IMR-90 (cell line): ENCODE measurements around the gene HSD17B3. TPM values are rescaled to one million over a fixed set of nuclear protein-coding genes. Genes with fewer than 3 reads are reported as not detected.

Source experiments
- ATAC-seq: fragments of 200-7000 bp; cut with Tn5 transposase; 2 replicates; pipeline ENCODE4 v1.9.1; 2020; ENCODE audit warnings: low read depth, mild to moderate bottlenecking, moderate library complexity
- BruUV-seq: library from RNA; stranded (reverse); fragments of 400-500 nt; replicated peaks from 2 replicates; lab custom pipeline; 2021; lab: Mats Ljungman, UMichigan
- CTCF ChIA-PET: fragments of 300-600 bp; formaldehyde crosslinking; extraction: SDS; loops from one replicate; lab custom pipeline; 2021; ENCODE audit warnings: antibody characterized with exemption; lab: Yijun Ruan, JAX
- POLR2A ChIA-PET: fragments of 300-600 bp; sonication (Branson Sonifier 250); formaldehyde crosslinking; loops from one replicate; lab custom pipeline; 2022; ENCODE audit warnings: antibody characterized with exemption; ENCODE audit not compliant: unreplicated experiment; lab: Charles Lee
- DNase-seq: peaks from one replicate; pipeline ENCODE4 v3.0.0; 2013
- H2AFZ ChIP-seq: replicated peaks from 2 replicates; pipeline ENCODE3; 2013; ENCODE audit warnings: low read length, mild to moderate bottlenecking; ENCODE audit not compliant: poor library complexity
- H2AK5ac ChIP-seq: 2 replicates; pipeline ENCODE4 v1.6.1; 2013; ENCODE audit warnings: low read depth, low read length, inconsistent platforms
- H2AK9ac ChIP-seq: replicated peaks from 2 replicates; pipeline ENCODE3; 2013; ENCODE audit warnings: mild to moderate bottlenecking, low read depth, low read length, moderate library complexity; ENCODE audit not compliant: poor library complexity
- H2BK120ac ChIP-seq: 2 replicates; pipeline ENCODE4 v1.6.1; 2013; ENCODE audit warnings: low read depth, low read length, inconsistent platforms
- H2BK15ac ChIP-seq: 3 replicates; pipeline ENCODE4 v1.6.1; 2013; ENCODE audit warnings: low read depth, low read length, inconsistent platforms
- H2BK20ac ChIP-seq: 2 replicates; pipeline ENCODE4 v1.6.1; 2013; ENCODE audit warnings: low read depth, mild to moderate bottlenecking, inconsistent platforms, low read length, moderate library complexity
- H2BK5ac ChIP-seq: 2 replicates; pipeline ENCODE4 v1.6.1; 2013; ENCODE audit warnings: mild to moderate bottlenecking, low read depth, low read length, inconsistent platforms; ENCODE audit not compliant: poor library complexity, severe bottlenecking
- H3K14ac ChIP-seq: replicated peaks from 2 replicates; pipeline ENCODE4 v1.6.1; 2013; ENCODE audit warnings: low read depth, low read length, inconsistent platforms
- H3K18ac ChIP-seq: 2 replicates; pipeline ENCODE4 v1.6.1; 2013; ENCODE audit warnings: low read depth, low read length, control low read depth
- H3K23ac ChIP-seq: 2 replicates; pipeline ENCODE4 v1.6.1; 2013; ENCODE audit warnings: low read depth, low read length, inconsistent platforms
- H3K27ac ChIP-seq: 2 replicates; pipeline ENCODE4 v1.5.1; 2013; ENCODE audit warnings: mild to moderate bottlenecking, control low read depth, low read length; ENCODE audit not compliant: insufficient read depth
- H3K27me3 ChIP-seq: 2 replicates; pipeline ENCODE4 v1.6.1; 2013; ENCODE audit warnings: low read length; ENCODE audit not compliant: control insufficient read depth, insufficient read depth
- H3K36me3 ChIP-seq: 2 replicates; pipeline ENCODE4 v1.6.1; 2013; ENCODE audit warnings: low read length, mixed read lengths; ENCODE audit not compliant: control insufficient read depth, insufficient read depth
- H3K4ac ChIP-seq: 2 replicates; pipeline ENCODE4 v1.6.1; 2013; ENCODE audit warnings: low read depth, low read length, inconsistent platforms
- H3K4me1 ChIP-seq: 2 replicates; pipeline ENCODE4 v1.6.1; 2013; ENCODE audit warnings: low read length, mixed read lengths; ENCODE audit not compliant: control insufficient read depth, insufficient read depth
- H3K4me2 ChIP-seq: 2 replicates; pipeline ENCODE4 v1.6.1; 2013; ENCODE audit warnings: low read depth, mild to moderate bottlenecking, control low read depth, low read length, moderate library complexity
- H3K4me3 ChIP-seq: 2 replicates; pipeline ENCODE4 v1.5.1; 2013; ENCODE audit warnings: low read depth, mild to moderate bottlenecking, control low read depth, low read length, moderate library complexity; ENCODE audit not compliant: insufficient read depth
- H3K56ac ChIP-seq: 2 replicates; pipeline ENCODE4 v1.6.1; 2013; ENCODE audit warnings: low read length, inconsistent platforms; ENCODE audit not compliant: insufficient read depth; ENCODE audit errors: extremely low read depth
- H3K79me1 ChIP-seq, 2 experiments: 2 replicates each; pipeline ENCODE4 v1.6.1; 2013; ENCODE audit warnings: low read length in 2 of 2, inconsistent platforms in 1 of 2, low read depth in 1 of 2
- H3K9ac ChIP-seq: 2 replicates; pipeline ENCODE4 v1.6.1; 2013; ENCODE audit warnings: low read depth, low read length, control low read depth
- H3K9me1 ChIP-seq: 2 replicates; pipeline ENCODE4 v1.6.1; 2013; ENCODE audit warnings: low read length, inconsistent platforms; ENCODE audit not compliant: insufficient read depth
- H3K9me3 ChIP-seq: 2 replicates; pipeline ENCODE4 v1.6.1; 2013; ENCODE audit warnings: low read length; ENCODE audit not compliant: control insufficient read depth, insufficient read depth
- H4K20me1 ChIP-seq: 2 replicates; pipeline ENCODE4 v1.6.1; 2013; ENCODE audit warnings: low read length, inconsistent platforms; ENCODE audit not compliant: insufficient read depth
- H4K5ac ChIP-seq: 2 replicates; pipeline ENCODE4 v1.6.1; 2013; ENCODE audit warnings: mild to moderate bottlenecking, low read depth, low read length, control low read depth
- H4K8ac ChIP-seq, 2 experiments: 2 replicates each; pipeline ENCODE4 v1.6.1; 2013; ENCODE audit warnings: low read depth in 2 of 2, low read length in 2 of 2, control low read depth in 1 of 2, inconsistent platforms in 1 of 2
- H4K91ac ChIP-seq: 2 replicates; pipeline ENCODE4 v1.6.1; 2013; ENCODE audit warnings: low read depth, low read length, inconsistent platforms; ENCODE audit not compliant: insufficient read depth
- MAZ ChIP-seq: IDR thresholded peaks from 2 replicates; pipeline ENCODE4 v1.6.1; 2012; ENCODE audit warnings: low read depth, mild to moderate bottlenecking, low read length, improper control_type of control experiment, moderate library complexity, borderline replicate concordance
- MXI1 ChIP-seq: IDR thresholded peaks from 2 replicates; pipeline ENCODE4 v1.6.1; 2012; ENCODE audit warnings: low read depth, mild to moderate bottlenecking, low read length, moderate library complexity, borderline replicate concordance
- POLR2A ChIP-seq: IDR thresholded peaks from 2 replicates; pipeline ENCODE4 v1.6.1; 2012; ENCODE audit warnings: mild to moderate bottlenecking, low read depth, low read length
- WGBS, 2 experiments: methylation state at CpG; one replicate each; pipeline versions ENCODE4 v1.1.5 to v1.1.7; 2013; ENCODE audit warnings: missing lambda C conversion rate in 2 of 2; ENCODE audit not compliant: insufficient read length in 1 of 2; ENCODE audit errors: extremely low coverage in 2 of 2; 5-methylcytosine and 5-hydroxymethylcytosine counted together
- dilution Hi-C: fragments of 300-500 bp; cut with HindIII; formaldehyde crosslinking; loops from one replicate; pipeline ENCODE4 v1.14.3; 2018; ENCODE audit warnings: low sequenced_read_pairs; ENCODE audit not compliant: unreplicated experiment
- in situ Hi-C: fragments of 300-500 bp; cut with MboI; formaldehyde crosslinking; loops from 3 replicates; pipeline ENCODE4 v1.14.3; 2019; ENCODE audit warnings: low sequenced_read_pairs, inconsistent platforms, mixed read lengths
- intact Hi-C: fragments of 100-400 bp; cut with micrococcal nuclease; formaldehyde crosslinking; loops from 2 replicates; pipeline ENCODE4 v1.10.0; 2022
- polyA plus RNA-seq, 3 experiments: library from polyadenylated mRNA; depleted of rRNA; stranded (reverse); fragments of >200 nt; gene quantifications; 2 replicates each; pipeline ENCODE4 v1.2.3, GENCODE V29; 2012; ENCODE audit warnings: low replicate concordance in 1 of 3
- total RNA-seq: library from RNA; depleted of rRNA; stranded (reverse); fragments of >200 nt; gene quantifications from 2 replicates; pipeline ENCODE4 v1.2.3, GENCODE V29; 2012

The HSD17B3 gene
- total and polyA plus RNA-seq, 2 of the 4 experiments (the other 2 are of a cell fraction): 0.18 TPM; not detected in 1

- dilution Hi-C loops: no loop called here
- in situ Hi-C loops: no loop called here
- Histone ChIP-seq H4K8ac (no peak overlapping the region), H2AK9ac (no peak overlapping the region), H3K23ac (no peak overlapping the region), H3K79me1 (no peaks in the 10 kb centered on the region), H4K20me1 (no peaks in the 10 kb centered on the region), H2BK15ac (no peak overlapping the region), H3K4ac (no peak overlapping the region), H3K14ac (no peak overlapping the region), H2AFZ (no peak overlapping the region), H3K36me3 (no peaks in the 10 kb centered on the region), H3K4me1 (no peaks in the 10 kb centered on the region), H4K91ac (no peak overlapping the region), H4K5ac (no peak overlapping the region), H2BK20ac (no peak overlapping the region), H3K27ac (no peak overlapping the region), H3K4me3 (no peak overlapping the region), H3K56ac (no peak overlapping the region), H3K9me3 (no peaks in the 10 kb centered on the region), H2BK5ac (no peak overlapping the region), H2BK120ac (no peak overlapping the region), H3K4me2 (no peak overlapping the region), H2AK5ac (no peak overlapping the region), H3K9me1 (no peaks in the 10 kb centered on the region), H3K18ac (no peak overlapping the region), H3K27me3 (no peaks in the 10 kb centered on the region), H3K9ac (no peak overlapping the region)
- ChIA-PET POLR2A (no interaction called here), CTCF (no interaction called here)
- intact Hi-C loops: no loop called here
- 94% methylated on average over 3 of the region's 7 CpGs; no CpG with 5 or more reads in 1 of the 2 experiments for WGBS, 2 experiments
- no peak for DNase-seq
- no peak for TF ChIP-seq MXI1
- TF ChIP-seq MAZ: no peak
- TF ChIP-seq POLR2A: no peak
- ATAC-seq: no peak
- BruUV-seq: no TSS peak
These were observed 19.5 kb upstream of the HSD17B3 start for GRCh38 chr9:96321515-96321914.
